WTC11 (cell line): Measurements from ENCODE around the gene TLE4.

Experiments used
- E2F1 ChIP-seq: sonication (generic); formaldehyde crosslinking; IDR thresholded peaks from 2 replicates; pipeline ENCODE4 v1.8.0; 2022; ENCODE audit warnings: mild to moderate bottlenecking, missing genetic modification reagents
- E2F4 ChIP-seq: sonication (generic); formaldehyde crosslinking; IDR thresholded peaks from 2 replicates; pipeline ENCODE4 v1.8.1; 2022; ENCODE audit warnings: low read depth, mild to moderate bottlenecking, moderate library complexity, missing genetic modification reagents, borderline replicate concordance
- RELA ChIP-seq: sonication (generic); formaldehyde crosslinking; IDR thresholded peaks from 2 replicates; pipeline ENCODE4 v1.8.1; 2022; ENCODE audit warnings: missing genetic modification reagents, mild to moderate bottlenecking, borderline replicate concordance
- ZNF219 ChIP-seq: sonication (generic); formaldehyde crosslinking; IDR thresholded peaks from 2 replicates; pipeline ENCODE4 v1.8.0; 2023; ENCODE audit warnings: missing genetic modification reagents, mild to moderate bottlenecking, borderline replicate concordance

GRCh38 chr9:79764374-79764773 is 192.6 kb downstream of the TLE4 start:
- no peak for TF ChIP-seq RELA (CRISPR knock-in tag)
- no peak for TF ChIP-seq E2F1
- TF ChIP-seq E2F4: no peak
- TF ChIP-seq ZNF219 (CRISPR knock-in tag): no peak
